Stimulated activated CD4-positive, alpha-beta T cell treated with anti-CD3 and anti-CD28 coated beads, Interleukin-2, amount 100 ng/mL, for 24 hours (primary cell): Measurements from ENCODE around the gene LIME1.
A peak's percentile ranks its signal among the peaks of the same experiment; 100 is the strongest.
"Not testable (repeated sequence)": the region's sequence is repeated elsewhere in the genome, so short reads cannot be mapped to it uniquely, and the experiment has no call there.

Source experiments
- DNase-seq, 2 donors: peaks; one replicate each; pipeline ENCODE4 v3.0.0-alpha.2; 2020

LIME1 gene

DNA sequence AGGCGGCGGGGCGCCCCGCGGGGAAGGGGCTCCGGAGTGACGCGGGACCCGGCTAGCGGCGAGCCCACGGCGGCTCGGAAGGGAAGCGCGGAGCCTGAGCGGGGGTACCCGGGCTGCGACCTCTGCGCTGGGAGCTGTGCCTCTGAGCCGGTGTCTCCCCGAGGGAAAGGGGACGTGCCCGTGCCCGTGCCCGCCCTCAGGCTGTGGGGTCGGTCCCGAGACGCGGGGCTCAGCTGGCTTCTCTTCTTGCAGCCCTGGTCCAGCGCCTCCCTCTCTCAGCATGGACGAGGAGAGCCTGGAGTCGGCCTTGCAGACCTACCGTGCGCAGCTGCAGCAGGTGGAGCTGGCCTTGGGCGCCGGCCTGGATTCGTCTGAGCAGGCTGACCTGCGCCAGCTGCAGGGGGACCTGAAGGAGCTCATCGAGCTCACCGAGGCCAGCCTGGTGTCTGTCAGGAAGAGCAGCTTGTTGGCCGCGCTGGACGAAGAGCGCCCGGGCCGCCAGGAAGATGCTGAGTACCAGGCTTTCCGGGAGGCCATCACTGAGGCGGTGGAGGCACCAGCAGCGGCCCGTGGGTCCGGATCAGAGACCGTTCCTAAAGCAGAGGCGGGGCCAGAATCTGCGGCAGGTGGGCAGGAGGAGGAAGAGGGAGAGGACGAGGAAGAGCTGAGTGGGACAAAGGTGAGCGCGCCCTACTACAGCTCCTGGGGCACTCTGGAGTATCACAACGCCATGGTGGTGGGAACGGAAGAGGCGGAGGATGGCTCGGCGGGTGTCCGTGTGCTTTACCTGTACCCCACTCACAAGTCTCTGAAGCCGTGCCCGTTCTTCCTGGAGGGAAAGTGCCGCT is 27.9 kb upstream of the LIME1 start:
- DNase-seq: no peak

- DNase-seq: no peak
Measured at GRCh38 chr20:63709149-63709527, 27.3 kb upstream of the LIME1 start.

- DNase-seq: no peak
Measured at GRCh38 chr20:63711085-63711645, 25.3 kb upstream of the LIME1 start.

GRCh38 chr20:63712191-63712590 is 24.3 kb upstream of the LIME1 start:
- DNase-seq: no peak

GRCh38 chr20:63714858-63715257 is 21.6 kb upstream of the LIME1 start:
- DNase-seq: no peak

GRCh38 chr20:63718996-63719395 is 17.5 kb upstream of the LIME1 start:
- DNase-seq: no peak

DNA sequence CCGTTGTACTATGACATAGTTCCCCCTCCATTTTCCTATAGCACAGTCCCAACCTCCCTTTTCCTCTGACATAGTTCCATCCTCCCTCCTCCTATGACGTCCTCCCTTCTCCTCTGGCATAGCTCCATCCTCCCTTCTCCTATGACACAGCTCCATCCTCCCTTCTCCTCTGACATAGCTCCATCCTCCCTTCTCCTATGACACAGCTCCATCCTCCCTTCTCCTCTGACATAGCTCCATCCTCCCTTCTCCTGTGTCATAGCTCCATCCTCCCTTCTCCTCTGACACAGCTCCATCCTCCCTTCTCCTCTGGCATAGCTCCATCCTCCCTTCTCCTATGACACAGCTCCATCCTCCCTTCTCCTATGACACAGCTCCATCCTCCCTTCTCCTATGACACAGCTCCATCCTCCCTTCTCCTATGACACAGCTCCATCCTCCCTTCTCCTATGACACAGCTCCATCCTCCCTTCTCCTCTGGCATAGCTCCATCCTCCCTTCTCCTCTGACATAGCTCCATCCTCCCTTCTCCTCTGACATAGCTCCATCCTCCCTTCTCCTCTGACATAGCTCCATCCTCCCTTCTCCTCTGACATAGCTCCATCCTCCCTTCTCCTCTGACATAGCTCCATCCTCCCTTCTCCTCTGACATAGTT is 13.4 kb upstream of the LIME1 start:
- not testable (repeated sequence) for DNase-seq

DNA sequence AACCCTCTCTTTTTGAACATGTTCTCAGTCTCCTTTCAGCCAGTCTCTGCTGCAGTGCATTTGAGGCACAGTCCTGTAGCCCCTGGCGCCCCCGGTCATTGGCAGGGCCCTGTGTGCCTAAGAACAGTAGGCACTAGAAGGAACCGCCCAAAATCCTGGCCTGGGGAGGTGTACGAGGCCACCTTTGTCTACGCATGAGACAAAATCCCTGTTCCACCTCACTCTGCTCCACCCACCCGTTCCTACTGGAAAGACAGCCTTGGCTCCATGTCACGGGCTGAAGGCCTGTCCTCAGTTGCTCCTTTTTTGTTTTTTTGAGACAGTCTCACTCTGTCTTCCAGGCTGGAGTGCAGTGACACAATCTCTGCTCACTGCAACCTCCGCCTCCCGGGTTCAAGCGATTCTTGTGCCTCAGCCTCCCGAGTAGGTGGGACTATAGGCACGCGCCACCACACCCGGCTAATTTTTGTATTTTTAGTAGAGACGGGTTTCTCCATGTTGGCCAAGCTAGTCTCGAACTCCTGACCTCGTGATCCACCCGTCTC is 6.2 kb upstream of the LIME1 start:
- not testable (repeated sequence) for DNase-seq

DNA sequence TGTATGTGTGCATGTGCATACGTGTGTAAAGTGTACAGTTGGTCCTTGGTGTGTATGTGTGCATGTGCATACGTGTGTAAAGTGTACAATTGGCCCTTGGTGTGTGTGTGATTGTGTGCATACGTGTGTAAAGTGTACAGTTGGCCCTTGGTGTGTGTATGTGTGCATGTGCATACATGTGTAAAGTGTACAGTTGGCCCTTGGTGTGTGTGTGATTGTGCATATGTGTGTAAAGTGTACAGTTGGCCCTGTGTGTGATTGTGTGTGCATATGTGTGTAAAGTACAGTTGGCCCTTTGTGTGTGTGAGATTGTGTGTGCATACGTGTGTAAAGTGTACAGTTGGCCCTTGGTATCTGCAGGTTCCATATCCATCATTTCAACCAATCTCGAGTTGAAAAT is 5.1 kb upstream of the LIME1 start:
- no peak for DNase-seq

- DNase-seq: no peak
Measured at GRCh38 chr20:63732118-63733095, 4.1 kb upstream of the LIME1 start.

DNA sequence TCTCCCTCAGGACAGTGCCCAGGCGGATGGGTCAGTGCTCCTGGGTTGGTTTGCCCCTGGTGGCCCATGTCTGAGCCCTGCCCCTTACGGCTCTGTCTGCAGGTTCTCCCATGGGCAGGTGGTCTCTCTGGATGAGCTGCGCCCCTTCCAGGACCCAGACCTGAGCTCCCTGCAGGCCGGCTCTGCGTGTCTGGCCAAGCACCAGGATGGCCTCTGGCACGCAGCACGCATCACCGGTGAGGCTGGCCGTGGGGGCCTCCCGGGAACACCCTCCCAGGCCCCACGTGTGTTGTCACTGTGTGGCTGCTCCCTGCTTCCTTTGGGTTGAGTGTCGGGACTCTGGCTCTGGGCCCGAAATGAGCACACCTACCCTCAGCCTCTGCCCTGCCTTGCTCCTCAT is 3.3 kb upstream of the LIME1 start:
- no peak for DNase-seq

- no peak for DNase-seq
Measured at GRCh38 chr20:63733579-63734081, 2.8 kb upstream of the LIME1 start.

DNA sequence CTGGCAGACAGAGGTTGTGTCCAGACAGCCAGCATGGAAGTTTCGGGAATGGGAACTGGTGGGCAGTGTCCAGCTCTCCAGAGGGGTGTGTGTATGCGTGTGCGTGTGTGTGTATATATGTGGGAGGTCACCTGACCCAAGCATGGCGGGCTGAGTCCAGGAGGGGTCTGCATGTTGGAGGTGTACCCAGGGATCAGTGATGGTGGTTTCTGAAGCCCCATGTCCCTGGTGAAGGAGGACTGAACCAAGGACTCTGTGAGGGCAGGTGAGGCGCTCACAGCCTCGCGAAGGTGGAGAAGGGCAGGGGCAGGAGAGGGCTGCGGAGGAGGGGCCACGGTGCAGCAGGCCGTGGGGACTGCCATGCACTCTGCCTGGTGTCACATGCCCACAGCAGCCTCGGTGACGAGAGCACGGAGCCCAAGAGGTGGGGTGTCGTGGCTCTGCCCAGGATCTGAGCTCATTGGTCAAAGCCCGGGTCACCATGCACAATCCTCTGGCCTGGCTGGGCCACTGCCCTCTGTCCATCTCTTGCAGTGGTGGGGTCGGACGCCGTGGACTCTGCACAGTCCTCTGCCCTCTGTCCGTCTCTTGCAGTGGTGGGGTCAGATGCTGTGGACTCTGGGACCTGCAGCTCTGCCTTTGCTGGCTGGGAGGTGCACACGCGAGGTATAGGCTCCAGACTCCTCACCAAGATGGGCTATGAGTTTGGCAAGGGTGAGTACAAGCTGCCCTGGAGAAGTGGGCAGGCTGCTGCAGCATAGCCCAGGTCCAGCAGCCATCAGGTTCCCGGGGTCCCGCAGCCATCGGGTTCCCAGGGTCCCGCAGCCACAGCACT is 2.1 kb upstream of the LIME1 start:
- DNase-seq: no peak

DNA sequence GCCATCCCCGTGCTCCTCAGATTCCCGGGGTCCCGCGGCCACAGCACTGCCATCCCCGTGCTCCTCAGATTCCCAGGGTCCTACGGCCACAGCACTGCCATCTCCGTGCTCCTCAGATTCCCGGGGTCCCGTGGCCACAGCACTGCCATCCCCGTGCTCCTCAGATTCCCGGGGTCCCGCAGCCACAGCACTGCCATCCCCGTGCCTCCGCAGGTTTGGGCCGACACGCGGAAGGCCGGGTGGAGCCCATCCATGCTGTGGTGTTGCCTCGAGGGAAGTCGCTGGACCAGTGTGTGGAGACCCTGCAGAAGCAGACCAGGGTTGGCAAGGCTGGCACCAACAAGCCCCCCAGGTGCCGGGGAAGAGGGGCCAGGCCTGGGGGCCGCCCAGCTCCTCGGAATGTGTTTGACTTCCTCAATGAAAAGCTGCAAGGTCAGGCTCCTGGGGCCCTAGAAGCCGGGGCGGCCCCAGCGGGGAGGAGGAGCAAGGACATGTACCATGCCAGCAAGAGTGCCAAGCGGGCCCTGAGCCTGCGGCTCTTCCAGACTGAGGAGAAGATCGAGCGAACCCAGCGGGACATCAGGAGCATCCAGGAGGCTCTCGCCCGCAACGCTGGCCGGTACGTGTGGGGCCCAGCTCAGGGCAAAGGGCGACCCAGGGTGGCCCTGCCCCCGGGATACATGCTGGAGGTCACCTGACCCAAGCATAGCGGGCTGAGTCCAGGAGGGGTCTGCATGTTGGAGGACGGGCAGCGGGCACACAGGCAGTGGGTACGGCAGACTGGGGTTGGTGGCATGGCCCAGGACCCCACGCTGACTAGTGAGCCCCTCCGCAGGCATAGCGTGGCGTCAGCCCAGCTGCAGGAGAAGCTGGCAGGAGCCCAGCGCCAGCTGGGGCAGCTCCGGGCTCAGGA is 1.3 kb upstream of the LIME1 start:
- no peak for DNase-seq

GRCh38 chr20:63736893-63737694 is 630 bp downstream of the LIME1 start:
- DNase-seq: peak; percentile 54 to 57

GRCh38 chr20:63737695-63737944 is 1.2 kb downstream of the LIME1 start:
- no peak for DNase-seq

DNA sequence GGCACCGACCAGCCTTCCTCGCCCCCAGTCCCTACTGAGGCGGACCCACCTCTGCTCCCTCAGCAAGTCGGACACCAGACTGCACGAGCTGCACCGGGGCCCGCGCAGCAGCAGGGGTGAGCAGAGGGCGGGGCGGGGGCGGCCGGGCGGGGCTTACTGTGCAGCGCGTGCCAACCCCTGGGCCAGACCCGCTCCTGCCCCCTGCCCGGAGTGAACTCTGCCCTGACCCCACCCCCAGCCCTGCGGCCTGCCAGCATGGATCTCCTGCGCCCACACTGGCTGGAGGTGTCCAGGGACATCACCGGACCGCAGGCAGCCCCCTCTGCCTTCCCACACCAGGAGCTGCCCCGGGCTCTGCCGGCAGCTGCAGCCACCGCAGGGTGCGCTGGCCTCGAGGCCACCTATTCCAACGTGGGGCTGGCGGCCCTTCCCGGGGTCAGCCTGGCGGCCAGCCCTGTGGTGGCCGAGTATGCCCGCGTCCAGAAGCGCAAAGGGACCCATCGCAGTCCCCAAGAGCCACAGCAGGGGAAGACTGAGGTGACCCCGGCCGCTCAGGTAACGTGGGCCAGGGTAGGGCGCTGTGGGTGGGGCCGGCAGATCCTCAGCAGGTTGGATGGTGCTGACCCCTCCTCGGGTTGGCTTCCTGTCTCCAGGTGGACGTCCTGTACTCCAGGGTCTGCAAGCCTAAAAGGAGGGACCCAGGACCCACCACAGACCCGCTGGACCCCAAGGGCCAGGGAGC is 1.7 kb downstream of the LIME1 start:
- peak; percentile 45 to 49 for DNase-seq

DNA sequence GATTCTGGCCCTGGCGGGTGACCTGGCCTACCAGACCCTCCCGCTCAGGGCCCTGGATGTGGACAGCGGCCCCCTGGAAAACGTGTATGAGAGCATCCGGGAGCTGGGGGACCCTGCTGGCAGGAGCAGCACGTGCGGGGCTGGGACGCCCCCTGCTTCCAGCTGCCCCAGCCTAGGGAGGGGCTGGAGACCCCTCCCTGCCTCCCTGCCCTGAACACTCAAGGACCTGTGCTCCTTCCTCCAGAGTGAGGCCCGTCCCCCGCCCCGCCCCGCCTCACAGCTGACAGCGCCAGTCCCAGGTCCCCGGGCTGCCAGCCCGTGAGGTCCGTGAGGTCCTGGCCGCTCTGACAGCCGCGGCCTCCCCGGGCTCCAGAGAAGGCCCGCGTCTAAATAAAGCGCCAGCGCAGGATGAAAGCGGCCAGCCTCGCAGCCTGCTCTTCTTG is 2.2 kb downstream of the LIME1 start:
- DNase-seq: peak; percentile 40 to 49
